GM18517 (cell line): Measurements from ENCODE around the gene KCNK10.

Source experiments
- ATAC-seq: cut with Tn5 transposase; IDR thresholded peaks from one replicate; pipeline ENCODE4 v1.9.1; 2021; ENCODE audit warnings: mild to moderate bottlenecking, moderate library complexity; ENCODE audit not compliant: unreplicated experiment

The KCNK10 gene

DNA sequence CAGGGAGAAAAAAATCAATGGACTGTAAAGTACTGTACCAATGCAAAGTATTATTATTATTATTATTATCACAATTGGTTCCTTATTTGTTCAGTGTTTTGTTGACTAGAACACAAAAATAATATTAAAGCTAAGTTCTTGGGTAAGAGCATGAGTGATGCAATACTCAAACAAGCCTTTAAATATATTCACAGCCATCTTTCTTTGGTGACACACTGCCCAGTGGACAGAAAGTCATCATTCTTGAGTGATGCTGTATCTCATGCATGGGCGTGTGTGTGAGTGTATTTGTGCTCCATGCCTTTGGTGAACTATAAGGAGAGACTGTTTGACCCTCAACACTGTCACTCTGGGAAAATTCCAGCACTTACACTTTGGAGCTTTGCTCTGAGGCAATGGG lies 93.6 kb downstream of the KCNK10 start:
- ATAC-seq: no peak

DNA sequence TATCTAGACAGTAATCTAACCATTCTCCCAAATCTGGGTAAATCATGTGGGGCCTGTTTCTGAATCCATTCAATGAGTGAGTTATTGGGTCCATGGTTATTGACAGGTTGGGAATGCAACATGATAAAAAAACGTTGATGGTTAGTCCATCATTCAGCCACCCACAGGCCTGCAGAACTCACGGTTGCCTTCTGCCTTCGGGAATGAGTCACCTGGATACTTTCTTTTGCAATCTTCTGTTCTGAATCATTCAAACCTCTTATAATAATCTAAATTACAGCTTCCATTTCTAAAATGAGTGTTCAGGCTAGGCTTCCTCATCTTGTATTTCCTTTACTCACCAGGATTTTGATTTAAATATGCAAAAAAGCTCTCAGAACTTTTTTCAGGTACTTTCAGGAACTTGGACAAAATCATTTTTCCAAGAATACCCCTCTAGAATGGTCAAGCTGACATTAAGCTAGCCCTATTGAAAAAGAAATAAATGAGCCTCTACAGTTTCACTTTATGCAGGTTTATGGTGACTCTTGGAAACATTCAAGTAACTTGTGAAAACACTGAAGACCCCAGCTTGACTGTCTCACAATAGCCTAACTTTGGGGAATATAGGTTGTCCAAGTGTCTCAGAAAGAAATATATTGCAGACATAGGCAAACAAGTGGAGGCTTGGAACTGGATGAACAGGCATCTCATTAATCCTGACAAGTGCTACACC lies 94.4 kb downstream of the KCNK10 start:
- no peak for ATAC-seq

DNA sequence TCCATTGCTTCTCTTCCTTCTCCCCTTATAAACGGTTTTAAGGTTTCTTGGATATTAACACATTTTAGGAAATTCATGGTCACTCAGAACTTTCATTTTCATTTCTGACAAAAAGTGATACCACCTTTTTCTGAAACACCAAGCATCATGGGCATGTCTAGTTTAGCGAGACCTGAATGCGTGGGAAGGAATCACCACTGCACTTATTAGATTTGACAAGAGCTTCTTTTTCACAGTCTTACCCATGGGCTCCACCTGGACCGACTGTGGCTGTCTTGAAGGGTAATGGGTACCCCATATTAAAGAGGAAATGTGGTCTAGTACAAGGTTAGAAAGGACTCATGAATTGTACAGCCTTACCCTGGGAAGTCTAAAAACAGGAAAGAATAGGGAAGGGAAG lies 95.4 kb downstream of the KCNK10 start:
- no peak for ATAC-seq

DNA sequence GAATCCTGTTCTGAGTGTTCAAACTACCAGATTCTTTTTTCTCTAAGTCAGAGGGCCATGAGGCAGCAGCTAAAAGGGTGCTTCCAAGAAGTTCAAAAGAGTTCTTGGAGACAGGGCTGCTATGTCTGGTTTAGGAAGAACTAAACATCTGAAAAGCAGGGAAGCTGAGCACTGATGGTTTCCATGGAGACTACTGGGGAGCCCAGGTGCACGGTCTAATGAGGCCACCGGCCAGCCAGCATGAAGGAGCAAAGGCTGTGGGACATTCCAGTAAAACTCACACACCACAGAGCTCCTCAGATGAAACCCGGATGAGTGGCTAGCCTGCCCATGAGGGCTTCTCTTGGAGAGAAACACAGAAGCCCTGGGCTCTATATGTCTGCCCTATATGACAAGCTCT lies 97.3 kb downstream of the KCNK10 start:
- no peak for ATAC-seq

DNA sequence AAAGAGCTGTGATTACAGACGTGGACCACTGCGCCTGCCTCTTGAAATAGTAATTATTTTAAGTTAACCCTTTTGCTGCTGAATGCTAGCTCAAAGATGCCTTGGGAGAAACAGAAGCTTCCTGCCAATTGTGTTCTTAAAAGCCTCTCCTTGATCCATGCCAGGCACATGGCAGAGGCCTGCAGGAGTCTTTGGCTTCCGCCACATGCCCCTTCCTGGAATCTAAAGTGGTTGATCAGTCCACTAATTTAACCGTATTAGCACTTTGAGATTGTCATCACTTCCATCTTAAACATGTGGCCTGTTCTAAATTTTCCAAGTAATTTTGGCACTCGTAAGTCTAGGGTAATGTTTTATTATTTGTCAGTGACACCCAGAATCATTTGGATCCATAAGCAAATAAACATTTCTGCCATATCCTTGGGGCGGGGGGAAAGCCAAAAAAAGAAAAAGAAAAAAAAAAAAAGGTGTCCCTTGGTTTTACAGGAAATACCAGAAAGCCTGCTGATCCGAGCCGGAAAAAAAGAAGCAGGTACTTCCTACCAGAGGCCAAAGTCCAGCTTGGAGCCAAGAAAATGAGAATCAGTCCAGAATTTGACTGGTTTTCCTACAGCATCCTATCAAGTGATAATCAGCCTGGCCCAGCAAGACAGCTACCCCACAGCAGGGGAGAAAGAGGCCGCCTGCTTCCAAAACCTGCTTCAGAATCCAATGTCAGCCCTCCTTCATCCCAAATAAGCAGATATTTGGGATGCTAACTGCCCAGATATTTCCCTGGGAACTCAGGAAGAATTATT lies 104.8 kb downstream of the KCNK10 start:
- ATAC-seq: no peak

DNA sequence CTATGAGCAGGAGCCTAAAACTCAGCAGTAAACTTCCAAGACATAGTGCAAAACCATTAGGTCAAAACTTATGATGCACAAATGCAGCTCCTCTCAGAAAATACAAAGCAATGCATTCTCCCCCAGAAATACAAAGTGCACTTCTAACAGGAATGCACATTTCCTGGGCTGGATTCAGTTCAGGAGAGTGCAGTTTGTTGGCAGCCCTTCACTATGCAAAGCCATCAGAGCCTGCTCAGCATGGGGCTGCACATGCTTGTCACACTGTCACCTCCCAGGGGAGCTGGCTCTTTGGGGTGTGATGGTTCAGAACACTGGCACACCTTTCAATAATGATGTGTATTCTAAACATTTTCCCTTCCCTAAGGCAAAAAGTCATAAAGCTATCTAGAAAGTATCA lies 110.4 kb downstream of the KCNK10 start:
- no peak for ATAC-seq

DNA sequence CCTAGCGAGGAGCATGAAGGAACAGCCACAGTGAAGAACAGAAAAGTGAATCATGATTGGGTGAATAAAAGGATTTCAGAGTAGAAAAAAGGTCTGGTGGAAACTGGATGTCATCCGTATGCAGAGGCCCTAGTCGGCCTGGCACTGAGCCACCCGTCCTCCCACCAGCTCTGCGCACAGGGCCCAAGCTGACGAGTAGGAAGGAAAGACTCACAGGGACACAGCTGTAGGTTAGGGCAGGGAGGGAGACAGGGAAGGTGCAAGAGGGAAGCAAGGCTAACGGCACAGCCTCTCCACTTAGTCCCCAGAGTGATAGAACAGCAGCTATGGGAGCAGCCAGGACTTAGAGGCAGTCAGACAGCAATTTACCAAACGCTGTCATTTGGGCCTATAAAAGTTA lies 112.6 kb downstream of the KCNK10 start:
- no peak for ATAC-seq

DNA sequence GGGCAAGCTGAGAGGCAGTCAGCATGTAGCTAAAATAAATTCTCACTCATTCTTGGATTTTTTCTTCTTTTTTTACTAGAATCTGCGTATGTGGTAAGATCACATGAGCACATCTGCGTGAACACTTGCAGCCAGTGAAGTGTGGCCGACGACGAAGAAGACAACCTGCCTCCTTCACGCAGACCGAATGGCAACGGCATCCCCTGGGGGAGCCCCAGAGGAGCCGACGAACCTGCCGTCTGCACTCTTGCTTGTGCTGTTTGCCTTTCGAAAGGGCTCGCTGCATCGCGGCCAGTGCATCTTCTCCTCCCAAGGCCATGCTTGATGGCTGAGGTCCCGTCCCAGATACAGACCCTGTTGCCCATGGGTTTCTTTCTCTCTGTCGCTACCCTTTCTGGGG lies 113.8 kb downstream of the KCNK10 start:
- ATAC-seq: peak; percentile 69

DNA sequence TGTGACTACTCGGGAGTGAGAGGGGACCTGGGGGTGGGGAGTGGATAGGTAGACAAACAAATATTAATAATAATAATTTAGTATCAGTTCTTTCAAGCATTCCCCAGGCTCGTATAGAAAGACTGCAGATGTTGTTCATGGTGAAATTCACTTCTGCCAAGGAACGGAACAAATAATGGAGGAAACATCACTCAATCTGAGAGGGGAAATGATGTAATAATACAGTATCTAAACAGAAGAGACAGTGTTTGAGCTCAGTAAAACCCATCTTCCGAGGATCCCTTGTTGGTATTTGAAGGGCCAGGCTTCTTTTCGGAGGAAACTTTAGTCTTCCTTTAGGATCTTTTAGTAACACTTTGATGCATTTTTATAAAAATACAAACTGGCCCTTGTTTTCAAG lies 114.2 kb downstream of the KCNK10 start:
- ATAC-seq: peak; percentile 27

DNA sequence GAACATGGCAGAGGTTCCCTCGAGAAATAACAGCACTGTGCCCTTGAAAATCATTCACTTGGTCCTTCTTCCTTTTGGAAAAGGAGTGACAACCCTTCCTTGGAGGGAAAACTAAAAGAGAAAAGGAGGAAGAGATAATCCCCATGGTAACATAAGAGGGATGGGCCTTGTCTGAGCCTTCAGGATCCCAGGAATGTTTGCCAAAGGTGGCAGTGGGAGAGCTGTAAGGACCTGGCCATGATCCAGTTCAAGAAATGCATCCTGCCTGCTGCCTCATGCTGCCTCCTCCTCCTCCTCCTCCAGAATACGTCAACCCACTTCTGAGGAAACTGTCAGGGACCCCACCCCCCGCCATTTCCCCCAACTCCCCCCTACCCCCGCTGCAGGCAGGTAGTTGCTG lies 118.8 kb downstream of the KCNK10 start:
- no peak for ATAC-seq

DNA sequence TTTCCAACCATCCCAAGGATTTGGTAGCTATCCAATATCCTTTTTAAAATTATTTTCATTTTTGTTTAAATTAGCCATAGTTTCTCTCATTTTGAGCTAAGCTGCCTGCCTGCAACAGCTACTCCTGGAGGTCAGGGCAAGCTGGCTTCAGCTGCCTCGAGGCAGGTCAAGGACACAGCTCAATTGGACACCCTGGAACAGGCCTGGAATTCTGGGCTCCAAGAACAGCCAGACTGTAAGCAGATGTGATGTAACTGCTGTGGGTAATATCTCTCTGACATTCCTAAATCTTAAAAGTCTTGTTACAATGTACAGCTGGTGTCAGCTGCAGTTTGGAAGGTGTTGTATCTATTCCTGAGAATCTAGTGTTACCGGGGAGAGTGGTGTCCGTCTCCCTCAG lies 119.8 kb downstream of the KCNK10 start:
- no peak for ATAC-seq

DNA sequence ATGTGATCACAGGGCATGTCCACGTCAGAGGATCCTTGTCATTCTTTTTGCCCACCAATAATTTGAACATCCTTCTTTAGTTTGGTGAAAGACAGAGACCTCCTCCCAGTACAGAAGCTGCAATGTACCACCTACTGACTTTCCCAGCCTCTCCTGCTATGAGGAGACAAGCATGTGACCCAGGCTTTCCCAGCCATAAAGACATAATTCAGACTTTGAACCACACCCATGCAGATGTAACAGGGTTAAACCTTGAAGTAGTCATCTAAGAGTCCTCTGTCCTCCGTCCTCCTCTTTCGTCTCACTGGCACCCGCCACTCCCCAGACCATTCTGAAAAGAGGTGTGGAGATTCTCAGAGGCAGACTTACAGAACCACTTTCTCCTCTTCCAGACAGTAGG lies 120.8 kb downstream of the KCNK10 start:
- no peak for ATAC-seq

DNA sequence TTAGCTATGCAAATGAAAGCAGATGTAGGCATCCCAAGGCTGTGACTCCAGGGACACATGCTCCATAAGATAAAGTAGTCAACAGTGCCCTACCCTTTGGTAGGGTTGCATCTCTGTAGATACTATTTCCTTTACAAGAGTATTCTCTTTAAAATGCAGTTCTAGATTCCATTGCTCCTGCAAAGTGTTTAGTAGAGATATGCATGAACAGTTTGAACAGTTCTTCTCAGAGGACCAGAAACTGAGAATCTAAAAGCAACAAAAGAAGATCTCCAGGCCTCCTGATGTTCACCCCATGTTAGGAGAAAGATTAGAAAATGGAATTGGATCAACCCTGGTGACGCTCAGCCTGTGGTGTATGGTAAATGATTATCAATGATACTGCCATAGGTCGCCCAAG lies 121.2 kb downstream of the KCNK10 start:
- ATAC-seq: no peak

DNA sequence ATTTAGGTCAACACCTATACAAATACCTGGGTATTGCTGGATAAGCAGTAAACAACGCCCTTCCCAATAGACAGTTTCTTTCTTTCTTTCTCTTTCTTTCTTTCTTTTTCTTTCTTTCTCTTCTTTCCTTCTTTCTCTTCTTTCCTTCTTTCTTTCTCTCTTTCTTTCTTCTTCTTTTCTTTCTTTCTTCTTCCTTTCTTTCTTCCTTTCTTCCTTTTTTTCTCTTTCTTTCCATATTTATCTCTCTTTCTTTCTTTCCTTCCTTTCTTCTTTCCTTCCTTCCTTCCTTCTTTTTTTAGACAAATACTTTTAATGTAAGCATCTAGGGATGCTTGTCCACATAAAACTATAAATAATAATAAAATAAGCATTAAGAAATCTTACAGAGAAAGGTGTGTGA lies 123.2 kb downstream of the KCNK10 start:
- no peak for ATAC-seq

DNA sequence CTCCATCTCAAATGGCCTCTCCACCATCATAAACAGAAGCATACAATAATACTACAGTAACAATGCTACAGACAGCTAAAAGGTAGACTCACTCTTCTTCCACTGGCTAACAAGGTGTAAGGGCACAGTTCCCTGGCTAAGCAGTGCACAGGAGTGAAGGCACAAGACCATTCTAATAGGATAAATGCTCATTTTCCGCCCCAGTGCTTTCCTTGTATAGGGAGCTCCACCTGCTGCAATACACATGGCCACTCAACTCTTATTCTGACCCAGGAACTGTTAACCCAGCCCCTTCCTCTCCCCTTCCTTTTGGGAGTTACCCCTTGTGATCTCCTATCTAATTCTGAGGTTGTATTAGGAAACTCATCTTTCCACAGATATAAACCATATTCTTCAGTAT lies 124.6 kb downstream of the KCNK10 start:
- ATAC-seq: no peak

DNA sequence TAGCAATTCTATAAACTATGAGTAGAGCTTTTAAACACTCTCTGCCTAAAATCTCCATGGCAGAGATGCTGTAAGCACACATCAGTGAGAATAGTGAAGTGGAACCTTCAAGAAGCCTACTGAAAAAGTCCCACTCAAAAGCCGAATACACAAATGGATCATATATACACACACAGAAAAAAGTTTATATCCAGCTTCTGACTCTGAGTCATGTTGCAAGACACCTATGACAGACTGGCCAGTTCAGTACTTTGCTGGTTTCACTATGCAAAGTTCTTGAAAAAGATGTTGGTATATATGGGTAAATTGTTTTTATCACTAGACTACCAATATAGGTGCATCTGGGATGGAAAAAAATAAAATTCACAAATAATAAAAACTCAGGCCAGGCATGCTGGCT lies 126.1 kb downstream of the KCNK10 start:
- ATAC-seq: peak; percentile 95

DNA sequence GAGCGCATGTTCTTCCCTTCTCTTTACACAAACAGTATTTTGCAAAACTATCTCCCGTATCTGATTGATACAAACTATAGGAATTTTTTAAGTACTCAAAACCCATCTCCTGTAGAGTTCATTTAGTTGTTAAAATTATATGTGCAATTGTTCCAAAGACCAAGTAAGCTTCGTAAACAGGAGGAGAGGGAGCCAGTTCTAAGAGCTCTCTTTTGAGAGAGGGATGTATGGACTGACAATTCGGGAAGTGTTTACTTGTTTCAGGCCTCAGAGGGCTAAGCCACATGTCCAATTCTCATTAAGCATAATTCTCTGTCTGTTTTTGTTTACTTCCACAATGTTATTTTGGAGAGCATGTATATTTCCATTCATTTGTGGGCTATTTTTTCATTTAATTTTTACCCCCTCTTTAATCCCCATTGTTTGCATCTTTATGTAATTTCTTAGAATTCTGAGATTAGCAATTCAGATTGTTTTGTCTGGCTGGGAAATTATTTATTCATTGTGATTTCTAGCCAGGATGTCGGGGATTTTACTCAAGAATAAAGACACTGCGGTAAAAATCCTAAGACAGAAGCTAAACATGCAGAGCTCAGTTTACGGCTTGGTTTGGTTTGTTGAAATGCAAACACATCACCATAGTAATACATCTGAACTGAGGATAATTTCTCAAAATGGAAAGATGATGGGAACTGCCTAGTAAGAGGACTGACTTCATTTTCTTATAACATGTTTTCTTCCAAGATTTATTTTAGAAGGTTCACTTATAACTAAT lies 126.8 kb downstream of the KCNK10 start:
- peak; percentile 6 for ATAC-seq

DNA sequence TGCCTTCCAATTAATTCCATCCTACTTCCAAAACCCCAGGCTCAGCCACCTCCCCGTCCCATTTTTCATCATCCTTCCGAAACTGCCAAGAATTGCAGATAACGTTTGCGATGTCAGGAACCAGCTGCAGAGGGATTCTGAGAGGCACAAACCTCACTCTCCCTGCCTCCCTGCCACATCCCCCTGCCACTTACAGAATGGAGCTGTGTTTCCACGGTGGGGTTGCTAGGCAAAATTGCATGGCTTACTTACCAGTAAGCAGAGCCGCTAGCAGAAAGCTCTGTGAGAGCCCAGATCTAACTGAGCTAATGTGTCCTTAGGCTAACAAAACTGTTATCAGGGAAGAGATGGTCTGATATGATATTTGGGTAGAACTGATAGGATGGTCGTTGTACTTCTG lies 127.4 kb downstream of the KCNK10 start:
- ATAC-seq: no peak

DNA sequence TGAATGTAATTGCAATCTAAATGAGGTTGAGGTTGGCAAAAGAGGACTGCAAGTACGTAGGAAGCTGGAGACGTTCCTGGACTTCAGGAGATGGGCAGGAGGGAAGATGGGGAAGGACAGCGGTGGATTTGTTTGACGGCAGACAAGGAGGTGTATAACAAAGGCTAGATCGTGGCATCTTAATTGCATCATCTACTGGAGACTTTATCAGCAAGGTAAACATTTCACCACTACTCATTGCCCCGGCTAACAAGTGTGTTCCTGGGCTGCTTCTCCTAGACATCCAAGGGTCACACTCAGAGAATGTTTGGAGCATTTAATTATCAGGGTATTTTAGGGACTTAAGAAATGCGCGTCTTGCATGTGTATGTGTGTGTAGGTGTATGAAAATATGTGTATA lies 128.5 kb downstream of the KCNK10 start:
- ATAC-seq: no peak

DNA sequence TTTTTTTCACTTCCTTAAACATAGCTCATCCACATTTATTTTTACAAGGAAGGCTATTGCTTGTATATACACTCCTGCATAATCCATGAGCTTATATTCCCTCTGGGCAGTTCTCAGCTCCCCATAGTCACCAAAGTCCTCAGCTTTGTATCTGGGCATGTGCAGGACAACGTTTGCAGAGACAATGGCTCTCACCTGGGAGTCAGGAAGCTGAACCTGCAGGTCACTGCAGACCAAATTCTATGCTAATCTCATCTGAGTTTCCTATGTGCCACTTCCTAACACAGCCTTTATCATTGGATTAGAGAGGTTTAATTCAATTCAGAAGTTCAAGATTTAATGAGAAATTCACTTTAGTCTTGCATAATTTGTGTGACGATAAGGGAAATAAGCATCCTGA lies 131.5 kb downstream of the KCNK10 start:
- no peak for ATAC-seq

DNA sequence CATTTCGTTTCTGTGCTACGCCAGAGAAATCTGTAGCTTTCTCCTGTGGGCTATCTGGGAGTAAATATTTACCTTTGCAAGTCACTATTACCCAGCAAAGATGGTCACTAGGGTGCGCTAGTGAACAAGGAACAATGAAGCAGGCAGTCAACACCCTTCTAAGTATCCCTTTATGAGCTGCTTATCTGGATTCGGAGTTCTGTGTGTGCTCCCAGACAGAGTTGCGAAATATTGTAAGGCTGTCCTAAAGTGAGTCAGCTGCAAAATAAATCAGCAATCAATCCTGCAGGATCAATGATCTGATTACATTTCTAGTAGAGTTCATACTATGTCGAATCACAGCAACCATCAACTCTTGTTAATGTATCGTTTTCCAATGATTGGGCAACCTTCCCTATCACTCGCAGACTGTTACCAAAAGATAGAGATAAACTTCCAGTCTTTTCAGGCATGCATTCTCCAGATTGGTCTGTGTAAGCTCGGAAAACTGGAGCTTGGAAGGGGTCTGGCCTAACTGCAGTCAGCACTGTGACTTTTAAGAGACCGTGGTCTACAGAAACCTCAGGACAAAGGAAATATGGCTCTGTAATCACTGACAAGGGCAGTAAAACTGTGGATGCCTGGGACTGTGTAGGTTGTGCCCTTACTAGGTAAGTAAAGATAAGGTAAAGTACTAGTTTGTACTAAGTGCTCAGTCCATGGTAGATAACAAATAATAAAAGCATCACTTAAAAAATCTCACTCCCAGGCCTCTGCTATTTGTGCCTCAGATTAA lies 133.5 kb downstream of the KCNK10 start:
- peak; percentile 85 for ATAC-seq
